ENCODE data around the gene C11orf91.
"Not testable (repeated sequence)": the region's sequence is repeated elsewhere in the genome, so short reads cannot be mapped to it uniquely, and the experiment has no call there.

Gene C11orf91

DNA sequence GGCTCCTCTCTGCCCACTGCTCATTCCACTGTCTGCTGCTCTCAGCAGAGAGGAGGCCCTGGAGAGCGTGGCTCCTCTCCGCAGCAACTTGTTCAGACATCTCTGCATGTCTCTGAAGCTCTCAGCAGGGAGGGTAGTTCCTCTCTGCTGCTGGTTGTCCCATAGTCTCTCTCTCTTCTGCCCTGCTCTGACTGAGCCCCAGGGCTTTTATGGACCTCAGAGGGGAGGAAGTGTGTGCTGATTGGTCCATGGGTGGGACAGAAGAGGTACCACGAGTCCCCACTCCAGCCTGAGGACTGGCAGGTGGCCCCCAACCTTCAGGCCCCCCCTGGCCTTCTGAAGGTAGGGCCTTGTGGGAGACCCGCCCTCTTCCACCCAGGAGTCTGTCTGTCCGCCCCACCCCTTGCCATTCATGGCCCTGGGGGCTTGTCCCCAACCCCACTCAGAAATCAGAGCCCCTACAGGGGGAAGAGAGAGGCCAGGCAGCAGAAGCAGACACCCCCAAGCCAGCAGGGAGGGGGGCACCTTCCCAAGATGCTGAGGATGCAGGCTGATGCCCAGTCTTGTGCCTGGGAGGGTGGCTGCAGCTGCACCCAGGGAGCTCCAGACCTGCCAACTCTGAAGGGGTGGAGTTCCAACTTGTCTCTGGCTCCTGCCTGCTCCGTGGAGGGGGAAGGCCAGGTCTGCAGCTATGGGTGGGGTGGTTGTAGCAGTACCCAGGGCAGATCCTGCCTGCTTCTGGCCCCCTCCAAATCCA is 35.1 kb downstream of the C11orf91 start:
- DNase-seq (ENCODE audit: low read depth), result no peak

DNA sequence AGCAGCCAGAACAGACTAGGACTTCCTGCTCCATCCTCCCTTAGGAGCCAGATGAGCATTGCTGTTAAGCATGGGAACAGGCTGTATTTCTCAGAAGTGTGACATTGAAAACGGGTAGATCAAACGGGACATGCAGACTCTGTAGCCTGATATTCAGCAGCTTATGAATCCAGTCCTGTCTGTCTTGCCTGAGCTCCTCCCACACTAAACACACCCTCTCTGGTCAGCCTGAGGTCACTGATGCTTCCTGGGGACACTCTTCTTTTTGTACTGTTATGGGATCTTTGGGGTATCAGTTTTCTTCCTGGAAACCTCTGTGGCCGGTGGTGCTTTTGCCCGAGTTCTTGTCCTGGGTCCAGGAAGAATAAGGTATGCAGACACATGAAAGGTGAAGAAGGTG is 35.8 kb downstream of the C11orf91 start:
- Histone ChIP-seq H3K4me3 (ENCODE audit: low read length) (no peak overlapping the region), H3K9me3 (ENCODE audit: control insufficient read depth, low read length) (no peaks in the 10 kb centered on the region), H3K27me3 (replicated peaks; ENCODE audit: control insufficient read depth, insufficient read depth, low read length) (no peaks in the 10 kb centered on the region), H3K36me3 (ENCODE audit: control insufficient read depth, insufficient read depth, low read length, severe bottlenecking) (no peaks in the 10 kb centered on the region), H3K9ac (ENCODE audit: low read length) (no peak overlapping the region), H3K4me1 (ENCODE audit: control insufficient read depth, insufficient read depth, low read length) (peaks cover 3% of the 10 kb centered on the region)
- DNase-seq (ENCODE audit: low read depth), result no peak

More for the DNA sequence above, 35.1 kb downstream of the C11orf91 start:
- H3K4me1 ChIP-seq (ENCODE audit: control insufficient read depth, insufficient read depth, low read length), result peaks cover 7% of the 10 kb centered on the region
- no peaks in the 10 kb centered on the region for H3K27me3 ChIP-seq (replicated peaks; ENCODE audit: control insufficient read depth, insufficient read depth, low read length)
- H3K9me3 ChIP-seq (ENCODE audit: control insufficient read depth, low read length), result no peaks in the 10 kb centered on the region
- no peak overlapping the region for H3K9ac ChIP-seq (ENCODE audit: low read length)
- H3K4me3 ChIP-seq (ENCODE audit: low read length), result no peak overlapping the region
- no peaks in the 10 kb centered on the region for H3K36me3 ChIP-seq (ENCODE audit: control insufficient read depth, insufficient read depth, low read length, severe bottlenecking)

DNA sequence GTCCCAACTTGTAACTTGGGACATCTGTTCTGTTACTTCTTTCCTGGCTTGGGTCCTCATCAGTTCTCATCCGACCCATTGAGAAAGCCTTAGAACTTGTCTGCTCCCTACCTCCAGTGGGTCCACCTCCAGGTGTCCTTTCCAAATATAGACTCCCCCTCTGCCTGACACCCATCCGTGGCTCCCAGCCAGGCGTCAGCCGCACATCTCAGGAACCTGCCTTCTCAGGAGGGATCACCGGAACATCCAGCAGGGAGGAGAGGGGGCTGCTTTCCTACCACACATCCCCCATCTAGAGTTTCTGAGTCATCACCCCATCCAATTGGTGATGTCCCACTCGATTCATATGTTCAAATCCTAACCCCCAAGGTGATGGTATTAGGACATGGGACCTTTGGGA is 36.5 kb downstream of the C11orf91 start:
- no peaks in the 10 kb centered on the region for H3K36me3 ChIP-seq (ENCODE audit: control insufficient read depth, insufficient read depth, low read length, severe bottlenecking)
- no peaks in the 10 kb centered on the region for H3K27me3 ChIP-seq (replicated peaks; ENCODE audit: control insufficient read depth, insufficient read depth, low read length)
- H3K4me3 ChIP-seq (ENCODE audit: low read length), result no peak overlapping the region
- peaks cover 3% of the 10 kb centered on the region for H3K4me1 ChIP-seq (ENCODE audit: control insufficient read depth, insufficient read depth, low read length)
- H3K9ac ChIP-seq (ENCODE audit: low read length), result no peak overlapping the region
- no peak for DNase-seq (ENCODE audit: low read depth)
- H3K9me3 ChIP-seq (ENCODE audit: control insufficient read depth, low read length), result no peaks in the 10 kb centered on the region

DNA sequence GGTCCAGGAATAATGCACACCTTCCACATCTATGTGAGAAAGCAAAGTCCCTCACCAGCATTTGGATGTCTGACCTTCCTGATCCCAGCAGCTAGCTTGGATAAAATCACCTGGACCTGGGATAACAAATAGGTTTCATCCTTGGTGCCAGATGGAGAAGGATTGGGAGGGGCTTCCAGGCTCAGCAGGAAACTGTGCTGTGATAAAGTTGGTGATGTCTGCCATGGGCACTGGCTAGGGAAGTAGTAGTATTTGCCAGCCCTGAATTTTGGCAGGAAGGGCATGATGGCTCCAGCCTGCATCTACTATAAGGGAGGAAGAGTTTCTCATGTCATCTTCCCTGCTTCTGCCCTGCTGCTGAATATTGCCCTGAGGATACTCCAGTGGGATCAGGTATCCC is 37.5 kb downstream of the C11orf91 start:
- H3K9ac ChIP-seq (ENCODE audit: low read length), result no peak overlapping the region
- no peaks in the 10 kb centered on the region for H3K9me3 ChIP-seq (ENCODE audit: control insufficient read depth, low read length)
- H3K4me3 ChIP-seq (ENCODE audit: low read length), result no peak overlapping the region
- DNase-seq (ENCODE audit: low read depth), result no peak
- H3K4me1 ChIP-seq (ENCODE audit: control insufficient read depth, insufficient read depth, low read length), result peaks cover 3% of the 10 kb centered on the region
- H3K36me3 ChIP-seq (ENCODE audit: control insufficient read depth, insufficient read depth, low read length, severe bottlenecking), result no peaks in the 10 kb centered on the region
- H3K27me3 ChIP-seq (replicated peaks; ENCODE audit: control insufficient read depth, insufficient read depth, low read length), result no peaks in the 10 kb centered on the region

DNA sequence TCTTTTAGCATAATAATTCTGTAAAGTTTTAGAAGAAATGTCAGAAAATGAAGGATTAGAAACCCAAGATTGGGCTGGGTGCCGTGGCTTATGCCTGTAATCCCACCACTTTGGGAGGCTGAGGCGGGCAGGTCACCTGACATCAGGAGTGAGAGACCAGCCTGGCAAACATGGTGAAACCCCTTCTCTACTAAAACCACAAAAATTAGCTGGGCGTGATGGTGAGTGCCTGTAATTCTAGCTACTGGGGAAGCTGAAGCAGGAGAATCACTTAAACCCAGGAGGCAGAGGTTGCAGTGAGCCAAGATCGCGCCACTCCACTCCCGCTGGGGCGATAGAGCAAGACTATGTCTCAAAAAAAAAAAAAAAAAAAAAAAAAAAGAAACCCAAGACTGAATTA is 39.1 kb downstream of the C11orf91 start:
- not testable (repeated sequence) for H3K4me3 ChIP-seq (ENCODE audit: low read length); H3K36me3 ChIP-seq (ENCODE audit: control insufficient read depth, insufficient read depth, low read length, severe bottlenecking); H3K4me1 ChIP-seq (ENCODE audit: control insufficient read depth, insufficient read depth, low read length)

DNA sequence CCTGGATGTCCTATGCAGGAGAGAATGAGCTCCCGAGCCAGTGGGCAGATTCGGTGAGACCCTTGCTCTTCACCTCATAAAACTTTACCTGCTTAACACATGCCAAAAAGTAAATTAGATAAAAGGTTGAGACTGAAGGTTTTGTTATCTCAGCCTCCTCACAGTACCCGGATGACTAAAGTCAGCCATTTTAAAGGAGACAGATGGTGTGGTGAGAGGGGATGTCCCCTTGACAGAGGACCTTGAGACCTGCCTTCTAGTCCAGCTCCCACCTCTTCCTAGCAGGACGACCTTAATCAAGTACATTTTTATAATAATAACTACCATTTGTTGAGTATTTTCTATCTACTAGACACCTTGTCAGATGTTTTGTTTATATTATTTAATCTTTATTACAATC is 39.7 kb downstream of the C11orf91 start:
- H3K27me3 ChIP-seq (replicated peaks; ENCODE audit: control insufficient read depth, insufficient read depth, low read length), result no peaks in the 10 kb centered on the region

More for the DNA sequence above, 39.1 kb downstream of the C11orf91 start:
- DNase-seq (ENCODE audit: low read depth); H3K27me3 ChIP-seq (replicated peaks; ENCODE audit: control insufficient read depth, insufficient read depth, low read length); H3K9me3 ChIP-seq (ENCODE audit: control insufficient read depth, low read length); H3K9ac ChIP-seq (ENCODE audit: low read length): not testable (repeated sequence)

DNA sequence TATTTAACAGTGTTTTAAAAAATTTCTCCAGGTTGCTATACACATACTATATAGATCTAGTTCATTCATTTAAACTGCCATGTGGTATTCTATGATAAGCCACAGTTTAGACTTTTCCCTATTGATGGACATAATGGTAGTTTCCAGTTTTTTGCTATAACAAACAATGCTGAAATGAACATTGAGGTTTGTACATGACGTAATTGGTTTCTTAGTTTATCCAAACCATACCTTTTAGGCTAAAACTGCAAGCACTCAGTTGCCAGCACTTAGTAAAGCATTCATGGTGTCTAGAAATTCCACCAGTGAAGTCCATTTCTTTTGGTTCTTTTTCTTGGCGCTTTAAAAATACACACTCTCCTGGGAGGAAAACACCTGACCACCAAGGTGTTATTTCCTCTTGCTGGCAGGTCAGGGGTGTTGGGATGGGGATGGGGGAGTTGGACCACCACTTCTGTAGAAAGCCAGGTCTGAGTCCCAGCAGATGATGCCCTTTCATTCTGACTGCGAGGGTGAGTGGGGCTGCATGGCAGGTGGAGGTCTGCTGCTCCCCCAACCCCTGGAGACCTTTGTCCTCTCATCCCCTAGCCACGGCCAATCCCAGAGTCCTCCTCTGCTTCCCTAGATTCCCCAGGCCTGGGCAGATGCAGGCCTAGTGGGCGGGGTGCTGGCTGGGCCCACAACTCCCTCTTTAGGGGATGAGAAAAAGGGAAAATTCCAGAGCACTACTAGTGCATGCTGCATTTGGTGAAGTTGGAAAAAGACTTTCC is 41.1 kb downstream of the C11orf91 start:
- no peaks in the 10 kb centered on the region for H3K36me3 ChIP-seq (ENCODE audit: control insufficient read depth, insufficient read depth, low read length, severe bottlenecking)
- no peaks in the 10 kb centered on the region for H3K27me3 ChIP-seq (replicated peaks; ENCODE audit: control insufficient read depth, insufficient read depth, low read length)
- no peak for DNase-seq (ENCODE audit: low read depth)
- H3K9me3 ChIP-seq (ENCODE audit: control insufficient read depth, low read length), result no peaks in the 10 kb centered on the region
- H3K4me1 ChIP-seq (ENCODE audit: control insufficient read depth, insufficient read depth, low read length), result peaks cover 3% of the 10 kb centered on the region
- H3K4me3 ChIP-seq (ENCODE audit: low read length), result no peak overlapping the region
- no peak overlapping the region for H3K9ac ChIP-seq (ENCODE audit: low read length)

More for the DNA sequence above, 39.7 kb downstream of the C11orf91 start:
- DNase-seq (ENCODE audit: low read depth), result no peak
- no peak overlapping the region for H3K4me3 ChIP-seq (ENCODE audit: low read length)
- H3K9me3 ChIP-seq (ENCODE audit: control insufficient read depth, low read length), result no peaks in the 10 kb centered on the region
- H3K9ac ChIP-seq (ENCODE audit: low read length), result no peak overlapping the region
- no peaks in the 10 kb centered on the region for H3K36me3 ChIP-seq (ENCODE audit: control insufficient read depth, insufficient read depth, low read length, severe bottlenecking)
- peaks cover 3% of the 10 kb centered on the region for H3K4me1 ChIP-seq (ENCODE audit: control insufficient read depth, insufficient read depth, low read length)

DNA sequence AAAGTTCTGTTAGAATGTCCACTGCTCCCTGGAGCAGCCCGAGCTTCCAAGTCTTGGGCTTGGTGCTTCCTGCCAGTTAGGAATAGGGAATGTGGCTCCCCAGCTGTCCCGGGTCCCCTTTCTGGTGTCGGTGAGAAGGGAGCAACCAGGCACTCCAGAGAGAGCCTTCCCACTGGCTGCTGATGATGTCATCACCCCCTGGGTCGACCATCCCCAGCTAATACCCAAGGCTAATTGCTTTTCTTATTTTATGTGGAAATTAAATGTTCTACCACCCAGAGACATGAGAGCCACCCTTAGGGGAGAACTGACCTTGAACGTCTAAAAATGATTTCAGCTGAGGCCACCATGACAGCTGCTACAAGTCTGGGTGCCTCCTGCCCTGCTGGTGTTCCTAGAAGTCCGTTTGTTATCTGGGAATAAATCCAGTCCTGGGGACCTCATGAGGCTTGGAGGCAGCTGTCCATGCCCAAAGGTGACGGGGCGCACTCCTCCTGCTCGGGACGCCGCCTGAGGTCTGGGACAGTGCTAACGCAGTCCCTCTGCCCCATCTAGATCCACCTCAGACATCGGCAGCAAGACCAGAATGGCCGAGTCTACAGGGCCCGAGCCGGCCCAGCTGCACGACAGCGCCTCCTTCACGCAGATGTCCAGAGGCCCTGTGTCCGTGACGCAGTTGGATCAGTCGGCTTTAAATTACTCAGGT is 42.3 kb downstream of the C11orf91 start:
- peaks cover 3% of the 10 kb centered on the region for H3K4me1 ChIP-seq (ENCODE audit: control insufficient read depth, insufficient read depth, low read length)
- H3K9me3 ChIP-seq (ENCODE audit: control insufficient read depth, low read length), result no peaks in the 10 kb centered on the region
- no peaks in the 10 kb centered on the region for H3K27me3 ChIP-seq (replicated peaks; ENCODE audit: control insufficient read depth, insufficient read depth, low read length)
- no peak overlapping the region for H3K9ac ChIP-seq (ENCODE audit: low read length)
- DNase-seq (ENCODE audit: low read depth), result no peak
- no peak overlapping the region for H3K4me3 ChIP-seq (ENCODE audit: low read length)
- no peaks in the 10 kb centered on the region for H3K36me3 ChIP-seq (ENCODE audit: control insufficient read depth, insufficient read depth, low read length, severe bottlenecking)

DNA sequence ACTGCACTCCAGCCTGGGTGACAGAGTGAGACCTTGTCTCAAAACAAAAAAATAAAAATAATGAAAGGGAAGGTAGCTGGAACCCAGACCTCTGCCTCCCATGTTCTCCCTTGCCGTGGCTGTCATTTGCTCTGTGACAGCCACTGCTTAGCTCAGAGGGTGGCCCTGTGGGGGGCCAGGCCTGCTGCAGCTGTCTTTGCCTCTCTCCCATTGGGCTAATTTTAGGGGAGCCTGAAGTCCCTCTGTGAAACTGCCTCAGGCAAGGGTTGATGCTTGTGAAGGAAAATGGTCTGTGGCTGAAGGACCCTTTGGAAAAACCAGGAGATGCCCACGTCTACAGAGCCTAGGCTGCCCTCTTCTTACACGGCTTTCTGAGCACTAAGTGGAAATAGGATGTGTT is 42.9 kb downstream of the C11orf91 start:
- H3K4me3 ChIP-seq (ENCODE audit: low read length), result no peak overlapping the region

DNA sequence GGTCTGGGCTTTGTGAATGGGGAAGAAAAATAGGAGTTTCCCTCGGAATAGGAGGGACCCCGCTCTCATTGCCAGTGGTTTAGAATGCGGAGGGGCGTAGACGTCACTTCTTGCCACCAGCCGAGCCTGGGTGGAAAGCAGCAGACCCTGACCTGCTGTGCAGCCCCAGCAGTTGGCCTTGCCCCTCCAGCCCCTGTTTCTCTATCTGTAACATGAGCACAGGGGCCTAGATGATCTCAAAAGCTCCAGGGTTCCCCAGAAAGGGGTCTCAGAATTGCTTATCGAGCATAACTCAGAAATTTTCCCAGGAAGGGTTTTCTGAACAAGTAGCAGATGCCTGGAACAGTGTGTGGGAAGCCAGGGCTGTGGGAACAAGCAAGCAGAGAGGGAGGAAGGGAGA is 43.9 kb downstream of the C11orf91 start:
- Histone ChIP-seq H3K27me3 (replicated peaks; ENCODE audit: control insufficient read depth, insufficient read depth, low read length) (no peaks in the 10 kb centered on the region), H3K9ac (ENCODE audit: low read length) (no peak overlapping the region), H3K4me1 (ENCODE audit: control insufficient read depth, insufficient read depth, low read length) (peaks cover 13% of the 10 kb centered on the region), H3K9me3 (ENCODE audit: control insufficient read depth, low read length) (no peaks in the 10 kb centered on the region), H3K4me3 (ENCODE audit: low read length) (no peak overlapping the region), H3K36me3 (ENCODE audit: control insufficient read depth, insufficient read depth, low read length, severe bottlenecking) (no peaks in the 10 kb centered on the region)
- DNase-seq (ENCODE audit: low read depth), result no peak

More for the DNA sequence above, 42.9 kb downstream of the C11orf91 start:
- Histone ChIP-seq H3K9ac (ENCODE audit: low read length) (no peak overlapping the region), H3K4me1 (ENCODE audit: control insufficient read depth, insufficient read depth, low read length) (peaks cover 7% of the 10 kb centered on the region), H3K27me3 (replicated peaks; ENCODE audit: control insufficient read depth, insufficient read depth, low read length) (no peaks in the 10 kb centered on the region), H3K36me3 (ENCODE audit: control insufficient read depth, insufficient read depth, low read length, severe bottlenecking) (no peaks in the 10 kb centered on the region), H3K9me3 (ENCODE audit: control insufficient read depth, low read length) (no peaks in the 10 kb centered on the region)
- no peak for DNase-seq (ENCODE audit: low read depth)
